ENCODE results near the gene MSTO1. TPM values are rescaled to one million over a fixed set of nuclear protein-coding genes. Genes with fewer than 3 reads are reported as not detected.

The MSTO1 gene
- total RNA-seq, 1 donor from 2014 or later = 38.1 TPM

DNA sequence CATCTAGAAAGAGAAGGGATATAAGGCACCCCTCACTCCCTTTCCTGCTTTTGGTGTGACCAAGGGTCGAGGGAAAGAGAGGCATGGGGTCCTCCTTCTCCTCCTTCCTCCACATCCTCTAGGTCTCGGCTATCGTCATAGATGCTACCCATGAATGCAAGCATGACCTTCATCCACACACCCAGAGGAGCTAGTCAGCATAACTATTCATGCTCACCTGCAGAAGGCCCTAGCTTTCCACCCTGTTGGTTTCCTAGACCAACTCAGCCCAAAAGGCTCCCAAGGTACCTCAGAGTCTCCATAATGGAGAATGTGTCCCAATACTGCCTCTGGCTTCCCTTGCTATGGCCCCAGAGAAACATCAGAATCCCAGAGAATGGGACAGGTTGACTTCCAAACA lies 33.2 kb downstream of the MSTO1 start:
- no peaks in the 10 kb centered on the region for H3K27me3 ChIP-seq
- H3K27ac ChIP-seq = no peak overlapping the region
- no peak overlapping the region for H3K4me3 ChIP-seq
- H3K4me1 ChIP-seq = peaks cover 31% of the 10 kb centered on the region
- H3K9me3 ChIP-seq = peaks cover 8% of the 10 kb centered on the region
- intact Hi-C loops (cut with DNase I) = no loop called here
- no peak for DNase-seq (ENCODE audit: extremely low spot score in 2 of 2)
- H3K36me3 ChIP-seq = no peaks in the 10 kb centered on the region
- TF ChIP-seq POLR2AphosphoS5 (IDR thresholded peaks at IDR 0.05; ENCODE audit: insufficient read depth in 1 of 2, low read depth in 1 of 2) = no peak
- TF ChIP-seq, protein P1, sequence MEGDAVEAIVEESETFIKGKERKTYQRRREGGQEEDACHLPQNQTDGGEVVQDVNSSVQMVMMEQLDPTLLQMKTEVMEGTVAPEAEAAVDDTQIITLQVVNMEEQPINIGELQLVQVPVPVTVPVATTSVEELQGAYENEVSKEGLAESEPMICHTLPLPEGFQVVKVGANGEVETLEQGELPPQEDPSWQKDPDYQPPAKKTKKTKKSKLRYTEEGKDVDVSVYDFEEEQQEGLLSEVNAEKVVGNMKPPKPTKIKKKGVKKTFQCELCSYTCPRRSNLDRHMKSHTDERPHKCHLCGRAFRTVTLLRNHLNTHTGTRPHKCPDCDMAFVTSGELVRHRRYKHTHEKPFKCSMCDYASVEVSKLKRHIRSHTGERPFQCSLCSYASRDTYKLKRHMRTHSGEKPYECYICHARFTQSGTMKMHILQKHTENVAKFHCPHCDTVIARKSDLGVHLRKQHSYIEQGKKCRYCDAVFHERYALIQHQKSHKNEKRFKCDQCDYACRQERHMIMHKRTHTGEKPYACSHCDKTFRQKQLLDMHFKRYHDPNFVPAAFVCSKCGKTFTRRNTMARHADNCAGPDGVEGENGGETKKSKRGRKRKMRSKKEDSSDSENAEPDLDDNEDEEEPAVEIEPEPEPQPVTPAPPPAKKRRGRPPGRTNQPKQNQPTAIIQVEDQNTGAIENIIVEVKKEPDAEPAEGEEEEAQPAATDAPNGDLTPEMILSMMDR (IDR thresholded peaks at IDR 0.05) = no peak
- TF ChIP-seq POLR2A (IDR thresholded peaks at IDR 0.05) = no peak

DNA sequence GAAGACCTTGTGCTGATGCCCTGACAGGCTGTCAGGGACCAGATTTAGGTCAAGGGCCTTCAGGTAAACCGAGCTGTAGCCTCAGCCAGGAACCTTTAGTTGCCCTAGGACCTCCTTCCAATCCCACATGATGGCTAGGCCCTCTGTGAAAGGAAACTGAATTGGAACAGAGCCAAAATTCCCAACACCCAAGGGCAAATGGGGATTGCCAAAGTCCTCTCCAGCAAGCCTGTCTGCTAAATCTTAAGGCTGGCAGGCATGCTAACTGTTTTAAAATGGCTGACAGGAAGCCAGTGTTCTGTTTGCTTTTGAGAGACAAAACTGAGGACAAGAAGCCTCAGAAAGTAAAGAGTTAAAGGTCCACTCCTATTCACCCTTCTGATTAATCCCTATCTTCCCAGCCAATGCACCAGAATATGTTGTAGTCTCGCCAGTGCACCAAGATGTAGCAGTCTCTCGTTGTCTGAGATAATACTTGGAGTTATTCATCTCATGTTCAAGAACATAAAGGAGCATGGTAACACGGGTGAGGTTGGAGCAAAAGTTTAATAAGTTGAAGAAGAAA lies 35.1 kb downstream of the MSTO1 start:
- peaks cover 39% of the 10 kb centered on the region for H3K4me1 ChIP-seq
- no peak overlapping the region for H3K27ac ChIP-seq
- H3K4me3 ChIP-seq = no peak overlapping the region

DNA sequence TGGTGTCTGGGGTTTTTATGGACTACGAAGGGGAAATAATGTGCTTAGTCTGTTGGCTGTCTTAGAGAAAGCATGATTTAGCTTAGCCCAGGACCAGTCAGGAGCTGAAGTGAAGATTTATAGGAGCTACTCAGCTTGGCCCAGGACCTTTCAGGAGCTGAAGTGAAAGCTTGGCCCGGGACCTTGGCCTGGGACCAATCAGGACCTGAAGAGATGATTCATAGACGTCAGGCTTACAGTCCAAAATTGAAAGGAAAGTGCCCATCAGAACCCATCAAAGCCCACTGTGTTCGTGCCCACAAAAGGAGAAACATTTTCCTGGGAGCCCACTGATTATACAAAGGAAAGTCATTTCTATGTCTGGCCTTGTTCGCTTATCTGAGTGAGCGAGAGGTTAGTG lies 35.6 kb downstream of the MSTO1 start:
- intact Hi-C loops (cut with DNase I) = no loop called here
- Histone ChIP-seq H3K36me3 (no peaks in the 10 kb centered on the region), H3K27me3 (no peaks in the 10 kb centered on the region), H3K9me3 (peaks cover 8% of the 10 kb centered on the region), H3K4me1 (peaks cover 41% of the 10 kb centered on the region), H3K27ac (no peak overlapping the region), H3K4me3 (no peak overlapping the region)
- TF ChIP-seq, protein P1 (IDR thresholded peaks at IDR 0.05) = no peak
- TF ChIP-seq POLR2AphosphoS5 (IDR thresholded peaks at IDR 0.05; ENCODE audit: insufficient read depth in 1 of 2, low read depth in 1 of 2) = no peak
- TF ChIP-seq POLR2A (IDR thresholded peaks at IDR 0.05) = no peak
- DNase-seq (ENCODE audit: extremely low spot score in 2 of 2) = no peak

More for the DNA sequence above, 35.1 kb downstream of the MSTO1 start:
- H3K27me3 ChIP-seq = no peaks in the 10 kb centered on the region
- intact Hi-C loops (cut with DNase I) = no loop called here
- H3K36me3 ChIP-seq = no peaks in the 10 kb centered on the region
- H3K9me3 ChIP-seq = peaks cover 8% of the 10 kb centered on the region
- no peak for DNase-seq (ENCODE audit: extremely low spot score in 2 of 2)
- TF ChIP-seq POLR2A (IDR thresholded peaks at IDR 0.05) (no peak), POLR2AphosphoS5 (IDR thresholded peaks at IDR 0.05; ENCODE audit: insufficient read depth in 1 of 2, low read depth in 1 of 2) (no peak)
- TF ChIP-seq, protein P1 (IDR thresholded peaks at IDR 0.05) = no peak

DNA sequence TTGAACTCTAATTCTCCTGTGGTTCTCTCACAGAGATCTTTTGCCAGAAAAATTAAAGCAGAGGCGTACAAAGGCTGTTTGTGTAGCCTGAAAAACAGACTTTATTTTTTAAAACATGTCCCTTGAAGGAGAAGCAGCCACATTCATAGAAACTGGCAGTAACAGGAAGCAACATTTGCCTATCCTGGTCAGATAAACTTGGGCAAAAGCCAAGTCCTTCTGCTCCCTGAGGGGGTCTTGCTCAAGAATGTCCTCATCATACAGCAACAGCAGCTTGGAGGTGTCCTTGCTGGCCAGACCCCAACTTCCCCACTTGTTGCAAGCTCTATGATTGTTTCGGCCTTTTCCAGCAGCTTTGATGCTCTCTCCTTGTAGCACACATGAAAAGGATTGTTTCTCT lies 36.3 kb downstream of the MSTO1 start:
- H3K27ac ChIP-seq = no peak overlapping the region
- no peaks in the 10 kb centered on the region for H3K27me3 ChIP-seq
- intact Hi-C loops (cut with DNase I) = no loop called here
- TF ChIP-seq POLR2AphosphoS5 (IDR thresholded peaks at IDR 0.05; ENCODE audit: insufficient read depth in 1 of 2, low read depth in 1 of 2) (no peak), POLR2A (IDR thresholded peaks at IDR 0.05) (no peak)
- TF ChIP-seq, protein P1 (IDR thresholded peaks at IDR 0.05) = no peak
- peaks cover 8% of the 10 kb centered on the region for H3K9me3 ChIP-seq
- H3K4me1 ChIP-seq = peaks cover 45% of the 10 kb centered on the region
- no peaks in the 10 kb centered on the region for H3K36me3 ChIP-seq
- no peak for DNase-seq (ENCODE audit: extremely low spot score in 2 of 2)
- no peak overlapping the region for H3K4me3 ChIP-seq
